HFF-Myc (cell line): ENCODE data around the gene ZNF175.
A peak's percentile ranks its signal among the peaks of the same experiment; 100 is the strongest.

Experiments
- DNase-seq: peaks from one replicate; pipeline ENCODE4 v3.0.0-alpha.2; 2011; ENCODE audit warnings: low read depth; ENCODE audit errors: extremely low read depth
- H3K4me3 ChIP-seq: replicated peaks from 2 replicates; pipeline ENCODE4 v1.5.1; 2011; ENCODE audit warnings: low read depth, mild to moderate bottlenecking, control low read depth, low read length
- CTCF ChIP-seq: IDR thresholded peaks from 2 replicates; pipeline ENCODE4 v1.5.1; 2012; ENCODE audit warnings: mild to moderate bottlenecking, low read depth, low read length, control low read depth; ENCODE audit errors: missing control alignments

Gene ZNF175

GRCh38 chr19:51607077-51607476 is 36.0 kb downstream of the ZNF175 start:
- H3K4me3 ChIP-seq, result no peak overlapping the region
- no peak for TF ChIP-seq CTCF

GRCh38 chr19:51607920-51608562 is 37.0 kb downstream of the ZNF175 start:
- peak; percentile 88 for TF ChIP-seq CTCF
- DNase-seq, result peak; percentile 41
- H3K4me3 ChIP-seq, result no peak overlapping the region

More at GRCh38 chr19:51607077-51607476, 36.0 kb downstream of the ZNF175 start:
- DNase-seq, result no peak

- TF ChIP-seq CTCF, result no peak
- no peak overlapping the region for H3K4me3 ChIP-seq
Observed at GRCh38 chr19:51610576-51610975, 39.5 kb downstream of the ZNF175 start.

GRCh38 chr19:51614789-51615188 is 43.7 kb downstream of the ZNF175 start:
- TF ChIP-seq CTCF, result no peak
- no peak for DNase-seq

More at GRCh38 chr19:51610576-51610975, 39.5 kb downstream of the ZNF175 start:
- DNase-seq, result no peak

GRCh38 chr19:51615991-51616390 is 44.9 kb downstream of the ZNF175 start:
- H3K4me3 ChIP-seq, result no peak overlapping the region
- TF ChIP-seq CTCF, result no peak
- DNase-seq, result no peak

More at GRCh38 chr19:51614789-51615188, 43.7 kb downstream of the ZNF175 start:
- H3K4me3 ChIP-seq, result no peak overlapping the region

GRCh38 chr19:51621178-51621577 is 50.1 kb downstream of the ZNF175 start:
- no peak overlapping the region for H3K4me3 ChIP-seq
- TF ChIP-seq CTCF, result no peak
- no peak for DNase-seq

GRCh38 chr19:51626675-51627074 is 55.6 kb downstream of the ZNF175 start:
- TF ChIP-seq CTCF, result no peak
- DNase-seq, result no peak
- H3K4me3 ChIP-seq, result no peak overlapping the region
